Activated T-cell treated with anti-CD3 and anti-CD28 coated beads for 4 hours (primary cell): ENCODE measurements around the gene TMEFF1.

Experiments
- DNase-seq: peaks from one replicate; pipeline ENCODE4 v3.0.0-alpha.2; 2020

TMEFF1 gene

DNA sequence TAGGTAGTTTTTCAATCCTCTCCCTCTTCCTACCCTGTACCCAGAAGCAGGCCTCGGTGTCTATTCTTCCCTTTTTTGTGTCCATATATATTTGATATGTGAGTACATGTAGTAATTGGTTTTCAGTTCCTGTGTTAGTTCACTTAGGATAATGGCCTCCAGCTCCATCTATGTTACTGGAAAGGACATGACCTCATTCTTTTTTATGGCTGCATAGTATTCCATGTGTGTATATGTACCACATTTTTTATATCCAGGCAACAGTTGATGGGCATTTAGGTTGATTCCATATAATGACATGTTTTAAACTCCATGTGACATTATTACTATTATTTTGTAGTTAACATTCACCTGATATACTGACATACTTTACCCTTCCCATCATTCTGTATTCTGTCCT, 154.0 kb downstream of the TMEFF1 start:
- DNase-seq = no peak
